ENCODE data around the gene ZNF740.
A peak's percentile ranks its signal among the peaks of the same experiment; 100 is the strongest.
"Not testable (repeated sequence)": the region's sequence is repeated elsewhere in the genome, so short reads cannot be mapped to it uniquely, and the experiment has no call there.

ZNF740 gene

DNA sequence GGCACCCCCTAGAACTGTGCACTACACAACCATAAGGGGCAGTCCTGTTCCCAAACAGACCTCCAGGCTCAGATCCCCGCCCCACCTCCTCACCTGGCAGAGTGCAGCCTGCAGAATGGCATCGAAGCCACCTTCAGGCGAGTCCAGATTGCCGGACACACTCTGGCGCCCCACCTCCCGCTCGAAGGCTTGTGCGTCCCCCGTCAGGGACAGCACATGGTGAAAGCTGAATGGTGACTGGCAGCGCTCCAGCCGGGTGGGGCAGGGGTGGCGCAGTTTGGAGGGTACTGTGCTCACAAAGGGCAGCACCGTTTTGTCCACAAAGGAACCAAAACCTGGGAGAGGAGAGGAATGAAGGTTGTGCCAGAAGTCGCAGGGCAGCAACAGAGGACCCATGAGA is 16.0 kb downstream of the ZNF740 start:
- no peak for DNase-seq

DNA sequence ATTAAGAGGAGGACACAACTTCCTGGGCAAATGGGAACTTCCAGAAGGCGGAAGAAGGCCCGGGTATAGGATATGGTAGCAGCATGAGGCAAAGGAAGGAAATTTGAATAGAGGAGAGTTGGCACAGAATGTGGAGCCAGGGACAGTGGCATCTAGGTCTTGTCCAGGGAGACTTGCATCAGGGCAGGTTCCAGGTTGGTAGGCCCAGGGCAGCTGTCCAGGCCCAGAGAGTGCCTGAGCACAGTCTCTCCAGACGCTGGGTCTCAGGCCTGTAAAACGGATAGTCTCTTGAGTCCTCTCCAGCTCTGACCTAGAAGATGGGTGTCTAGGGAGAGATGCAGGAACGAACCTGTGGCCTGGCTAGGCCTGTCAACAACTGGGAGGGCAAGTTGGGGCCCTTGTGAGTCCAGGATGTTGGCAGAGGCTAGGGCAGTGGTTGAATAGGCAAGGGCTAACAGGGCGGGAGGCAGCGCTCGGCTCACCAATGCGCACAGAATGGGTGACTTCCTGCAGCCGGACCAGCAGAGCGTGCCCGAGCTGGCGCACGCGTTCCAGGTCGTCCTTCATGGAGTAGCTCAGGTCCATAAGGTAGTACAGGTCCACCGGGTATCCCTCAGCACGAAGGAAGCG is 16.6 kb downstream of the ZNF740 start:
- DNase-seq = no peak

DNA sequence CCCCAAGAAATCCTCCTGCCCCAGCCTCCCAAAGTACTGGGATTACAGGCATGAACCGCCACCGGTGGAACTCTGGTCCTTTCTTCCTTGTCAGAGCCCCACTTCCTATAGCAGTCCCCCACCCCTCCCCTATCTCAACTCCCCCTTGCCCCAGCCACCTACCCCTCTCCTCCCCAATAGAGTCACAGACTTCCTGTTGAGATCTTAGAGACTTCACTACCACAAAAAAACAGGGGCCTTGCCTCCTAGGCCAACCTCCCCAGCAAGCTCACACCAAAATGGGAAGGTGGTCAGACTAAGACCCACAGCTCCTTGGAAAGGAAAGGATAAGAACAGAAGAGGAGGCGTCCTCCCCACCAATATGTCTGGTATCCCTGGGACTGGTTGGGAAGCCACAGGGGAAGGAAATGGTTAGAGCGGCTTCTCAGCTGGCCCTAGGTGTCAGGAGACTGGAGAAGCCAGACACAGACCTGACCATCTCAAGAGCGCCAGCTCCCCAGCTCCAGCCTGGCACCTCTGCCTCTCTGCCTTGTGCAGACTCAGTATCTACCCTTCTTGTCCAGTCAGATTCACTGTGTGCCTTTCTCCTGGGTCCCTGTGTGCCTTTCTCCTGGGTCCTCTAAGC is 18.1 kb downstream of the ZNF740 start:
- peak; percentile 56 for DNase-seq

DNA sequence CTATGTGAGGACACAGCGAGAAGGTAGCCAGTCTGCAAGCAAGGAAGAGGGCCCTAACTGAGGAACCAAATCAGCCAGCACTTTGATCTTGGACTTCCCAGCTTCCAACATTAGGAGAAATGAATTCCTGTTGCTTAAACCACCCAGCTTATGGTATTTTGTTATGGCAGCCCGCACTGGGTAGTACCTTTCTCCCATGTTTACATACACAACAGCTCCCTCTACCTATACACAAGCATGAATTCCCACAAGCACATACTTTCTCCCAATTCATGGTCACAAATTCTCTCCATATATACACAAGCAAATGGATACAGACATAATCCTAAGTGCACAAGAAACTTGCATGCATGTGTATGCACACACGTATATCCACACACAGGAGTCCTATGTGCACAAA is 19.2 kb downstream of the ZNF740 start:
- DNase-seq = no peak

DNA sequence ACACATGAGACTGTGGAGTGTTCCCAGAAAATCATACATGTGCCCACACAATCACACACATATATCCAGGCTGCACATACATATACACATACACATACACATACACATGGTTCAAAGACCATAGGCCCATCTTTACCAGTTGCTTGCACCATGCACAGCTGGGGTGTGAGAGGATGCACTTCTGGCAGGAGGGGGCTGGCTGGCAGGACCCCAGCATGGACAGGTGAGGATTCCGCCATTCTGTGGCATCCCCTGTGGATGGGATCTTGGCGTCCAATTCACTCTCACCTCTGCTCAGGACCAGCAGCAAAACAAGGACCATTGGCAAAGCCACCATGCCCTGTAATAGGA is 19.6 kb downstream of the ZNF740 start:
- DNase-seq = no peak

DNA sequence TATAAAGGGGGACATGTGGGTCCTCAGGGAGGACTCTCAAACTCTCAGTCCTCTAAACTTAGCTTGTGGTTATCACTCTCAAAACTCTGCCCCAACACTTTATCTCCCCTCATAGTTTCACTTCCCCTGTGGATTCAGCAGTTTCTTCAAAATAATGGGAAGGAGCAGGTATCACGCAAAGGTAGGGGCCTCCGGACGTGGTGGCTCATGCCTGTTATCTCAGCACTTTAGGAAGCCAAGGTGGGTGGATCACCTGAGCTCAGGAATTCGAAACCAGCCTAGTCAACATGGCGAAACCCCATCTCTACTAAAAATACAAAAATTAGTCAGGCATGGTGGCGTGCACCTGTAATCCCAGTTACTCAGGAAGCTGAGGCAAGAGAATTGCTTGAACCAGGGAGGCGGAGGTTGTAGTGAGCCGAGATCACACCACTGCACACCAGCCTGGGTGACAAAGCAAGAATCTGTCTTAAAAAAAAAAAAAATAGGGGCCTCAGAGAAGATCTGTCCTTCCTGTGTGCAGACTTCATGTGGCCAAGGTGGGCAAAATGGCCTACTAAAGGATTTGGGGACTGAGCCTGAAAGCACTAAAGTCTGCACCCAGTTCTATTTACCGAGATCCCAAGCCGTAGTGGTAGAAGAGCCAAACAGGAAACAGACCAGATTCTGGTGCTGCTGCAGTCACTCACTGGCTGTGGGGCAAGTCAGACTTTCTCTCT is 20.1 kb downstream of the ZNF740 start:
- peak; percentile 33 for DNase-seq

DNA sequence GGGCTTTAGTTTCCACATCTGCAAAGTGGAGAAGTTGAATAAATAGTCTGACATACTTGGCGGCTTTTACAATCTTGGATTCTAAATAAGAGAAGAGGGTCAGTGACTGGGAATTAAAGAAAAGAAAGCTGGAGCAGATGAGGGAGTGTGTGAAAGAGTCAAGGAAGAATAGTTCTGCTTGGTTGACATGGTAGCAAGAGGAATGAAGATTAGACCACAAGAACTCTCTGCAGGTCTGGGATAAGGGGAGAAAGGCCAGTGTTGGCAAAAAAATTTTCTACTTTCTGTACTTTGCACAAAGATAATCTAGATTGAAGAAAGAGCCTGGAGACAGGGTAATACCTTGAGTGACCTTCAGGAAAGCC is 20.6 kb downstream of the ZNF740 start:
- no peak for DNase-seq

DNA sequence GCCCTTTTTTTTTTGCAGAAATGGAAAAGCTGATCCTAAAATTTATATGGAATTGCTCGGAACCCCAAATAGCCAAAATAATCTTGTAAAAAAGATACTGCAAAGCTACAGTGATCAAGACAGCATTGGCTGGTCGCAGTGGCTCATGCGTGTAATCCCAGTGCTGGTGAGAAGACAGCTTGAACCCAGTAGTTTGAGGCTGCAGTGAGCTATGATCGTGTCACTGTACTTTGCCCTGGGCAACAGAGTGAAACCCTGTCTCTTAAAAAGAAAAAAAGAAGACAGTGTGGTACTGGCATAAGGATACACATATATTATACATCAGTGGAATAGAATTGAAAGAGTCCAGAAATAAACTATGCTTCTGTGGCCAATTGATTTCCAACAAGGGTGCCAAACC is 21.1 kb downstream of the ZNF740 start:
- DNase-seq = no peak

DNA sequence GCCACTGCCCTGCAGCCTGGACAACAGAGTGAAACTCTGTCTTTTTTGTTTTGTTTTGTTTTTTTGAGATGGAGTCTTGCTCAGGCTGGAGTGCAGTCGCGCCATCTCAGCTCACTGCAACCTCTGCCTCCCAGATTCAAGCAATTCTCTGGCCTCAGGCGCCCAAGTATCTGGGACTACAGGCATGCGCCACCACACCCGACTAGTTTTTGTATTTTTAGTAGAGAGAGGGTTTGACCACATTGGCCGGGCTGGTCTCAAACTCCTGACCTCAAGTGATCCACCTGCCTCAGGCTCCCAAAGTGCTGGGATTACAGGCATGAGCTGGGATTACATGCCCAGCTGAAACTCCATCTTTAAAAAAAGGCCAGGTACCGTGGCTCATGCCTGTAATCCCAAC is 21.8 kb downstream of the ZNF740 start:
- DNase-seq = not testable (repeated sequence)

DNA sequence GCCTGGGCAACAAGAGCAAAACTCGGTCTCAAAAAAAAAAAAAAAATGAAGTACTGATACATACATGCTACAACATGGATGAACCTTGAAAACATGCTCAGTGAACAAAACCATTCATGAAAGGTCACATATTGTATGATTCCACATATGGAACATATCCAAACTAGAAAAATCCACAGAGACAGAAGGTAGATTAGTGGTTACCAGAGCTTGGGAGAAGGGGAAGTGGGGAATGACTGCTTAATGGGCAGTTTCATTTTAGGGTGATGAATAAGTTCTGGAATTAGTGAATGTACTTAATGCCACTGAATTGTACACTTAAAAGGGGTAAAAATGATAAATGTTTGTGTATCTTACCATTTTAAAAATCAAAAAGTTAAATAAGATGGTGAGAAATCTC is 23.8 kb downstream of the ZNF740 start:
- no peak for DNase-seq

DNA sequence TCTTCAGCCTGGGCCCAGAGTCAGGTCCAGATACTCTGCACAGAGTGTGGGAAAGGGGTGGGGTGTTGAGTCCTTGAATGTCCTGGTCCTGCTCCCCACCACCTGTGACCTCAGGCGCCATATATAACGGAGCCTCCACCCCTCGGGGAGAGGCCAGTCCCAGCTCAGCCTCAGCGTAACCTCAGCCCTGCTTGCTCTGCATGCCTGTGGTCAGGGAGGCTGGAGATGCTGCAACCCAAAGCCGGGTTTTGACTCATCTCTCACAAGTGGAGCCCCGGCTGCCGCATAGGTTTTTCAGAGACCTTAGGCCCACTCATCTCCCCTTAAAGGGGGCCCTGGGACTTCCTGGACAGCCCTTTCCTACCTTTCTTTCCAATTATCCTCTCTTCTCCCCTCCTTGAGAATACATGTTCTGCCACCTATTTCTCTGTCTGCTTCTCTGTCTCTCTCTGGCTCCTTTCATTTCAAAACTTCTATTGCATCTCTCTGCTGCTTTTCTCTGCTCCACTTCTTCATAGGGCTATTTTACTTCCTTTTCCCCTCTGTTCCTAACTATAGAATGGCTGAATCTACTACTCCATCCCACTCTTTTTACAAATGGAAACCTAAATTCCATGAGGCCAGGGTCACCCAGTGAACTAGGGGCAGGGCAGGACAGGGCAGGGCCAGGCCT is 25.4 kb downstream of the ZNF740 start:
- DNase-seq = peak; percentile 59

DNA sequence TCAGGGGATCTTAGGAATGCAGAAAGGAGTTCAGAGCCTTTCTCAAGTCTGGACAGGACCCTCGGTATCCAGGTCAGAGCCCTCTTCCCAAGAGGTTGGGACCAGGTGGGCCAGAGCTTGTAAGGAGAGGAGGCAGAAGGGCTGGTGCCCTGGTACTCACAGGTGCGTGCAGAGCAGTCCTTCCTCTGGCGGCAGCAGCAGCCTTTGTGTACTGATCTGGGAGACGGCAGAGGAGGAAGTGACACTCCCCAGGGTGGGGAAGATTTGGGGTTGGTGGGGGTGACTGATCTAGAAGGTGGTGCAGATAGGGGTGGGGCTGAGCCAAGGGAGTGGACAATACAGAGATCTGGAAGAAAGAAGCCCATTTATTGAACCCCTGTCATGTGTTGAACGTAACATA is 26.5 kb downstream of the ZNF740 start, which contains the start of gene ITGB7:
TSS of gene ITGB7 (minus strand) at position 210 of the 400 bp plus-strand sequence. CDS start 6,808 bp downstream, outside the sequence.
- peak; percentile 79 for DNase-seq

DNA sequence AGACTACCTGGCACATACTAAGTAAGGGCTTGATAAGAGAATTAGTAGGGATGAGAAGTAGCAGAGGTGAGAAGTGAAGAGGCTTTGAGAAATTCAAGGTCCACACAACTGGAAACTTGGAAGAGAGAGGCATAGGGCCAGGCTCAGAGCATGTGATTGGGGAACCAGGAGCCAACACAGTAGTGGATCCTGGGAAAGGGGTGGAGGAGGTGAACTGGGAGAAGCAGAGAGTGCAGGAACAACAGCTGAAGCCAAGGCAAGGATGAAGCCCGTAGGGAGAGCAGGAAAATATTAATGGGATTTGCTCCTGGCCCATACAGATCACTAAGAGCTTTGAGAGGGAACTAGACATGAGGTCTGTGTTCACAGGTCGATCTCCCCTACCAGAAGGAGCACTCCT is 27.9 kb downstream of the ZNF740 start:
- no peak for DNase-seq

DNA sequence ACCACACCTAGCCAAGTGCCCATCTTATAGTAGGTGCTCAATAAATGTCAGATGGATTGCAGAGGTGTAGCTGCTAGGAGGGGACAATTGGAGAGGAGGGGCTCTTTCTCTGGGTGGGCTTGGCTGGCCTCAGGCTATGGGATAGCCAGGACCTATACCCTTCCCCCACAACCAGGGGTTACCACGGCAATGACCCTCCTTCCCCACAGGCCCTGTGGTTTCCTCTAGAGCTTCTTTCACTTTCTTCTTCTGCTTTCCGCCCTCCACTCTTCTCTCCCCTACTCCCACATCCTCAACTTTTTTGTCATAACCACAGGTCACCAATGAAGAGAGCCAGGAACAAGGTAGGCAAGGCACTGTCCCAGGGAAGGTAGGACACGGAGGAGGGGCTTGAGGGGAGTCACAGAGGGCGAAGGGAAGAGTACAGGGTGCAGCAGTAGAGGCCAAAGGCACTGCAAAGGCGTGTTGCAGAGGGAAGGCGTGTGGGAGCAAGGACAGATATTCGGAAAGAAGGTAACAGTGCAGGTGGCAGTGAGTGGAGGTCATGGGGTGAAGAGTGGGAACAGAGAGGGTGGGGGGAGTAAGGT is 28.4 kb downstream of the ZNF740 start:
- peak; percentile 60 for DNase-seq

DNA sequence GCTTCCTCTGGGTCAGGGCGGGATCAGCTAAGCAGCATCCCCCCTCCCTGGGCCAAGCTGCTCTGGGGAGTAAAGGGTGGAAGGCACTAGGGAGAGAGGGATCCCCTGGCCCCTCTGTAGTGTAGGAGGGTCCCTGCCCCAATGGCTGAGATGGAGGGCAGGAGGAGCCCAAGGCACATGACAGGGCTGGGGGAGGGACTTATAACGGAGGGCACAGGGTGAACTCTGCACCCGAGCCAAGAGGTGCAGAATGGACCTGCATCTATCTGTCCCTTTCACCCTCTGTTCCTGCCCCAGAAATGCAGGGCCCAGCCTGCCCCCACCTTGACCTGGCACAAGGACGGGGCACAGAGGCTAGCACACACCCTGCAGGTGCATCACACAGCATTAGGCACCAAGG is 30.3 kb downstream of the ZNF740 start:
- no peak for DNase-seq

DNA sequence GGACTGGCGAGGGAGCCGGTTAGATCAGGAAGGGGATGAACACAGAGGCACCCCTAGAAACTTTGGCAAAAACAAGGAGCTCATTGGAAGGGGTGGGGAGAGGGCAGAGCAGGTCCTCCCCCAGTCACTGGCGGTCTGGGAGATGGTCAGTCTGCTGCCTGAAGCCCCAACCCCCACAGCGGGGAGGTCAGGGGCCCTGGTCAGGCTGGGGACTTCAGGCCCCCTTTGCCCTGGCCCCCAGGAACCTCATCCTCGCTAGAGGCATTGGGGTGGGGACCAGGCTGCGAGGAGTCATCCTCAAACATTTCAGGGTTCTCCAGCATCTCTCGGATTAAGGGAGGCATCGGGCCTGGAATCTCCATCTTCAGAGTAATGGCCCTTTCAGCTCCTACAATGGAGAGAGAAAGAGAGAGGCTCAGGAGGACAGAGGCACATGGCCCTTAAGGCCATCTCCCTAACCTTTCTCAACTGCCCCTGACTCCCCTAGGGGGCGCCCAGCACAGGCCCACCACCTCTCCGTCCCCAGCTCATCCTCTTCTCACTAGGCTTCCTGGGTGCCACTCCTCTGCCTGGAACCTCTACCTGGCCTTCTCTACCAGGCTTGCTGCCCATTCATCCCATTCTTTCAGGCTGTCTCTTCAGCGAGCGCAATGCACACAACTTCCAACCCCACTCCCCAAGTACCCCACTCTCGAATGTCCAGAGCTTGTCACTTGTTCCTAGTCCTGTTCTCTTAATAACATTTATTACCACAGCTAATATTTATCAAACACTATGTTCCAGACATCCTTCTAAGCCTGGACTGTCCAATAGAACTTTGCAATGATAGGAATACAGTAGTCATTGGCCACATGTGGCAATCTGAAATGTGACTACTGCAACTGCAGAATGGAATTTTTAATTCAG is 31.2 kb downstream of the ZNF740 start:
- no peak for DNase-seq

DNA sequence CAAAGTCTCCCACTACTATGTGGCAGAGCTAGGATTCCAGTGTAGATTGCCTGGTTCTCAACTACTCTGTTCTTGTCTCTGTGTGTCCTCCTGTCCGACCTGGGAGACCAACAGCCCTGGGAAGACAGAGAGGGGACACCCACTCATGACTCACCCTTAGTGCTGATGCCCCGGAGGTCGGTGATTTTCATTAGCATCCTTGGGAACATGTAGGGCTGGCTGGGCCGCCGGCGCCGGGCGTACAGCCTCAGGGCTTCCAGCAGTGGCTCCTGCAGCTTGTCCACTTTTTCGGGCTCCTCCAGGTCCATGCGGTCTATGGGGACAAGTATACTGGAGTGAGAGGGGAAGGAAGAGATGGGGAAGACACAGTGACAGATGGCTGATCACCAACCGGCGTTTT is 32.4 kb downstream of the ZNF740 start:
- no peak for DNase-seq

DNA sequence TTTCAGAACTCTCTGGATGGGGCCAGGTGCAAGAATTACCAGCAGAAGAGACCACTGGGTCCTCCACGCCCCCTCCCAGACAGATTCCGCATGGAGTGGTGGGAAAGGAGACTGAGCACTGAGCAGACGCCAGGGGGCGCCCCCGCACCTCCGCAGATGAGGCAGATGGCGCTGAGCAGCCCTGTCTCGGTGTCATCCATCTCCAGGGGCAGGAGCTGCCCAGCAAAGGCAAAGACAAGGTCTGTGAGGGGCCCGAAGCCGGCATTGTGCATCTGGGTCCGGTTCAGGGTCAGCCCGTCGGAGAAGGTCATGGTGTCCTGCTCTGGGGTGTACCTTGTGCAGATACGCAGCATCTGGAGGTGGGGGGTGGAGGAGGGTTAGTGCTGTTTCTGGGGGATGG is 32.8 kb downstream of the ZNF740 start:
- DNase-seq = peak; percentile 84

DNA sequence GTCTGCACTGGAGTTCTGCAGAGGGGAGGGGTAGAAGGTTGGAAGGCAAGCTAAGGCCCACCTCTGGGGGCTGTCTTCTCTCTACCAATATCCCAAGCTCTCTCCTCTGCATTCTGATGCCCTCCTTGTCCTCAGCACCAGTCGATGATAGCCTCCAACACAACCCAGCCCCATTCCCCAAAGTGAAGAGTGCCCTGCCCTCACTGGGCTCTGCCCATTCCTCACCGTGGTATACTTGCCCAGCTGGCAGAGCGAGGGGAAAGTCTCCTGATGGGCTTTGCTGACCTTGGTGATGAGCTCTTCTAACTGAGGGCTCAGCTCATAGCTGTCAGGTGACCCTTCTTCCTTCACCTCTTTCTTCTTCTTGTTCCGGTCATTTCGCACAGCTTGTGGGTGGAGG is 33.7 kb downstream of the ZNF740 start:
- DNase-seq = no peak

DNA sequence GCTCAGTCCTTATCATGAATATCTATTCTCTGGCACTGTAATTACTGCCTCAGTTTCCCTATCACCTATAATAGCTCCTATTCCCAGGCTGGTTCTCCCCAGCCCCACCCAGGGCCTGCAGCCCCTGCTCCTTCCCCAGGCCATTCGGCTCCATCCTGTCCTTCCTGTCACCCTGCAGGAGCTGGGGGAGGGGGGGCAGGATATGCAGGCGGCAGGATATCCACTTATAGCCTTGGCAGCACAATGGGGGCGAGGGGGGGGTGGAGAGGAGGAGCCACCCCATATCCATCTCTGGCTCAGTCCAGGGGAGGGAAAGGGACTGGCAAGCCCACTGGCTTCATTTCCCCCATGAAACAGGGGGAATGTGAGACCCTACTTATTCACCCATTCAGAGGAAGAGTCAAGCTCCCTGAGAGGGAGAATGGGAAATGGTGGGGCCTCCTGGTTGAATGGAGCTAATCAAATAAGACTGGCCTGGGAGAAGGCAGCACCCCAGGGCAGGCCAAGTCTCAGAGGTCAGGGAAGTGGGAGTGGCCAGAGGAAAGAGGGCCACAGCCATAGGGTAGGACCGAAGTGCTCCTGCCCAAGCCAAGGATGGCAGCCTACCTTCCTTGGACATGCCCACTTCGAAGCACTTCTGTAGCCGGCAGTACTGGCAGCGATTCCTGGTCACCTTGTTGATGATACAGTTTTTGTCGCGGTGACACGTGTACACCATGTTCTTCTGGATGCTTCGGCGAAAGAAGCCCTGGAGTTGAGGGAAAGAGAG is 34.3 kb downstream of the ZNF740 start:
- DNase-seq = no peak

DNA sequence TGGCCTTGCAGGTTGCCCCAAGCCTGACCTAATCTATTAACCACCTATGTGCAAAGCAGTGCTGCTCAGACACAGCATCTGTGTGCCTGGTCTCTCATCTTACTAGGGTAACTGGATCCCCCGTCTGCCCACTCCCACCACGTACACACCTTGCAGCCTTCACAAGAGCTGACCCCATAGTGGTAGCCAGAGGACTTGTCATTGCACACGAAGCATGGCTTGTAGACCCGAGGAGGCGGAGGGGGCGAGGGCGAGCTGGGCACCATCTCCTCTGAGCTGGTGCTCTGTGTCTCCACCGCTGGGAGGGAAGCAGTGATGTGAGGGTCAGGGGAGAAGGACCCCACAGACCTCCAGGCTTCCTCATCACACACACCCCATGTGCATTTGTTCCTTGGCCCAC is 35.0 kb downstream of the ZNF740 start:
- no peak for DNase-seq
